GM23338 (cell line): ENCODE measurements around the gene CDKAL1. TPM values are rescaled to one million over a fixed set of nuclear protein-coding genes. Genes with fewer than 3 reads are reported as not detected.

Experiments used
- ATAC-seq: fragments of 200-7000 bp; cut with Tn5 transposase; 3 replicates; pipeline ENCODE4 v1.9.1; 2020
- DNase-seq: peaks from one replicate; pipeline ENCODE4 v3.0.0-alpha.2; 2015; ENCODE audit warnings: low spot score
- H2AFZ ChIP-seq: fragments of 200-600 bp; sonication (generic); 2 replicates; pipeline ENCODE4 v1.8.0; 2016; ENCODE audit warnings: antibody characterized with exemption, mild to moderate bottlenecking, moderate library complexity
- H3F3A ChIP-seq: fragments of 200-600 bp; sonication (generic); replicated peaks from 2 replicates; pipeline ENCODE4 v1.8.0; 2017; ENCODE audit warnings: antibody characterized with exemption, mixed run types, low read depth
- H3K27ac ChIP-seq: fragments of 200-600 bp; sonication (generic); 2 replicates; pipeline ENCODE4 v1.6.1; 2016; ENCODE audit warnings: low read depth
- H3K27me3 ChIP-seq: fragments of 200-600 bp; sonication (generic); 2 replicates; pipeline ENCODE4 v1.8.0; 2016; ENCODE audit warnings: mild to moderate bottlenecking, mixed run types, moderate library complexity; ENCODE audit not compliant: insufficient read depth
- H3K36me3 ChIP-seq: fragments of 200-600 bp; sonication (generic); 2 replicates; pipeline ENCODE4 v1.8.0; 2016; ENCODE audit warnings: mild to moderate bottlenecking; ENCODE audit not compliant: insufficient read depth
- H3K4me1 ChIP-seq: fragments of 200-600 bp; sonication (generic); 2 replicates; pipeline ENCODE4 v1.8.0; 2016; ENCODE audit warnings: mild to moderate bottlenecking, moderate library complexity; ENCODE audit not compliant: insufficient read depth
- H3K4me2 ChIP-seq: fragments of 200-600 bp; sonication (generic); 2 replicates; pipeline ENCODE4 v1.7.1; 2017; ENCODE audit warnings: mixed run types
- H3K4me3 ChIP-seq: fragments of 200-600 bp; sonication (generic); 2 replicates; pipeline ENCODE4 v1.6.1; 2016; ENCODE audit warnings: mixed run types
- H3K79me2 ChIP-seq: fragments of 200-600 bp; sonication (generic); replicated peaks from 2 replicates; pipeline ENCODE4 v1.8.0; 2017; ENCODE audit warnings: mild to moderate bottlenecking; ENCODE audit not compliant: insufficient read depth
- H3K9me2 ChIP-seq: fragments of 200-600 bp; sonication (generic); 2 replicates; pipeline ENCODE4 v1.8.0; 2017; ENCODE audit not compliant: insufficient read depth
- H4K20me1 ChIP-seq: fragments of 200-600 bp; sonication (generic); replicated peaks from 2 replicates; pipeline ENCODE4 v1.8.0; 2017; ENCODE audit warnings: mild to moderate bottlenecking; ENCODE audit not compliant: insufficient read depth
- H3K27ac Mint-ChIP-seq: 2 replicates; pipeline ENCODE4 v1.8.0; 2020; ENCODE audit warnings: inconsistent platforms, mild to moderate bottlenecking, moderate library complexity, mixed read lengths
- H3K27me3 Mint-ChIP-seq: 3 replicates; pipeline ENCODE4 v1.8.0; 2022; ENCODE audit warnings: low read depth, mild to moderate bottlenecking, moderate library complexity, mixed read lengths, inconsistent platforms; ENCODE audit not compliant: insufficient read depth, poor library complexity
- H3K36me3 Mint-ChIP-seq: 3 replicates; pipeline ENCODE4 v1.8.0; 2021; ENCODE audit warnings: low read depth, mild to moderate bottlenecking, inconsistent platforms, moderate library complexity, mixed read lengths
- H3K4me1 Mint-ChIP-seq: 3 replicates; pipeline ENCODE4 v1.8.0; 2020; ENCODE audit warnings: mild to moderate bottlenecking, inconsistent platforms, mixed read lengths
- H3K4me3 Mint-ChIP-seq: 3 replicates; pipeline ENCODE4 v1.8.0; 2021; ENCODE audit warnings: moderate library complexity, mild to moderate bottlenecking, inconsistent platforms, mixed read lengths
- H3K9me3 Mint-ChIP-seq: 3 replicates; pipeline ENCODE4 v1.8.0; 2020; ENCODE audit warnings: moderate library complexity, mild to moderate bottlenecking, inconsistent platforms, mixed read lengths
- CREB1 ChIP-seq: fragments of 250-450 bp; sonication (Bioruptor Pico); IDR thresholded peaks from 2 replicates; pipeline ENCODE4 v1.5.0; 2020; ENCODE audit warnings: low read depth, mild to moderate bottlenecking, moderate library complexity
- ETS1 ChIP-seq: IDR thresholded peaks from 2 replicates; pipeline ENCODE4 v1.6.1; 2016; ENCODE audit warnings: antibody characterized with exemption
- EZH2 ChIP-seq: fragments of 200-600 bp; sonication (generic); IDR thresholded peaks from one replicate; pipeline ENCODE4 v1.8.0; 2017; ENCODE audit warnings: antibody characterized with exemption, mild to moderate bottlenecking, low read depth; ENCODE audit not compliant: unreplicated experiment
- EZH2phosphoT487 ChIP-seq: fragments of 200-600 bp; sonication (generic); IDR thresholded peaks from one replicate; pipeline ENCODE4 v1.8.1; 2018; ENCODE audit warnings: antibody characterized with exemption; ENCODE audit not compliant: unreplicated experiment
- JUNB ChIP-seq: IDR thresholded peaks from one replicate; pipeline ENCODE4 v1.6.1; 2016; ENCODE audit warnings: antibody characterized with exemption; ENCODE audit not compliant: unreplicated experiment
- NANOG ChIP-seq: IDR thresholded peaks from 2 replicates; pipeline ENCODE4 v1.6.1; 2016; ENCODE audit warnings: antibody characterized with exemption, borderline replicate concordance
- POLR2AphosphoS5 ChIP-seq: IDR thresholded peaks from 2 replicates; pipeline ENCODE4 v1.6.1; 2016; ENCODE audit warnings: antibody characterized with exemption, low read depth
- STAT1 ChIP-seq: IDR thresholded peaks from one replicate; pipeline ENCODE4 v1.6.1; 2016; ENCODE audit warnings: antibody characterized with exemption; ENCODE audit not compliant: unreplicated experiment
- ZNF462 ChIP-seq: fragments of 250-450 bp; sonication (Bioruptor Pico); IDR thresholded peaks from 2 replicates; pipeline ENCODE4 v1.5.0; 2020; ENCODE audit warnings: mild to moderate bottlenecking, moderate library complexity
- polyA plus RNA-seq: library from polyadenylated mRNA; unstranded; fragments of >200 nt; fragmentation: Nextera tagmentation; extraction: Ambion mirVana; gene quantifications from 2 replicates; pipeline ENCODE4 v1.2.1, GENCODE V29; 2016
- total RNA-seq: library from RNA; depleted of rRNA; stranded (reverse); fragments of >200 nt; shearing (Covaris generic); gene quantifications from 2 replicates; pipeline ENCODE4 v1.2.3, GENCODE V29; 2014
- TF ChIP-seq, protein P1 (sequence below), 2 experiments: fragments of 200-600 bp in 1 of 2; sonication (generic) in 1 of 2; conservative IDR thresholded peaks; 2 replicates each; pipeline versions ENCODE4 v1.5.1 to v1.6.1; 2016 to 2017; ENCODE audit warnings: antibody characterized with exemption in 2 of 2, low read depth in 2 of 2, mild to moderate bottlenecking in 2 of 2, moderate library complexity in 1 of 2

Gene CDKAL1
- total and polyA plus RNA-seq, 2 experiments from 2014 or later: 17.8 to 35.0 TPM

GRCh38 chr6:20853828-20854227, 319.6 kb downstream of the CDKAL1 start:
- DNase-seq: no peak
- Mint-ChIP-seq H3K27ac (no peak overlapping the region), H3K4me1 (peaks cover 24% of the 10 kb centered on the region), H3K36me3 (no peaks in the 10 kb centered on the region), H3K27me3 (peaks cover 2% of the 10 kb centered on the region), H3K9me3 (no peaks in the 10 kb centered on the region; the same call in 2 of the 3 replicates), H3K4me3 (no peak overlapping the region)
- H3K4me3 ChIP-seq: no peak overlapping the region
- ATAC-seq: no peak
- no peaks in the 10 kb centered on the region for H3K9me2 ChIP-seq
- H3K36me3 ChIP-seq: no peaks in the 10 kb centered on the region
- H3K27ac ChIP-seq: peak overlapping the region; percentile 36; the same call in 1 of the 2 replicates
- no peaks in the 10 kb centered on the region for H3K79me2 ChIP-seq
- H3K4me1 ChIP-seq: peaks cover 12% of the 10 kb centered on the region
- no peaks in the 10 kb centered on the region for H4K20me1 ChIP-seq
- H3K27me3 ChIP-seq: no peaks in the 10 kb centered on the region
- TF ChIP-seq POLR2AphosphoS5 (no peak), ETS1 (no peak), EZH2 (no peak), STAT1 (no peak), JUNB (no peak)
- H3F3A ChIP-seq: no peaks in the 10 kb centered on the region
- no peak overlapping the region for H2AFZ ChIP-seq
- no peak overlapping the region for H3K4me2 ChIP-seq

- DNase-seq: no peak
- TF ChIP-seq EZH2 (no peak), ZNF462 (CRISPR knock-in tag) (no peak), CREB1 (CRISPR knock-in tag) (no peak), JUNB (no peak), ETS1 (no peak), EZH2phosphoT487 (no peak), STAT1 (no peak), POLR2AphosphoS5 (no peak), NANOG (no peak)
- TF ChIP-seq, protein P1, sequence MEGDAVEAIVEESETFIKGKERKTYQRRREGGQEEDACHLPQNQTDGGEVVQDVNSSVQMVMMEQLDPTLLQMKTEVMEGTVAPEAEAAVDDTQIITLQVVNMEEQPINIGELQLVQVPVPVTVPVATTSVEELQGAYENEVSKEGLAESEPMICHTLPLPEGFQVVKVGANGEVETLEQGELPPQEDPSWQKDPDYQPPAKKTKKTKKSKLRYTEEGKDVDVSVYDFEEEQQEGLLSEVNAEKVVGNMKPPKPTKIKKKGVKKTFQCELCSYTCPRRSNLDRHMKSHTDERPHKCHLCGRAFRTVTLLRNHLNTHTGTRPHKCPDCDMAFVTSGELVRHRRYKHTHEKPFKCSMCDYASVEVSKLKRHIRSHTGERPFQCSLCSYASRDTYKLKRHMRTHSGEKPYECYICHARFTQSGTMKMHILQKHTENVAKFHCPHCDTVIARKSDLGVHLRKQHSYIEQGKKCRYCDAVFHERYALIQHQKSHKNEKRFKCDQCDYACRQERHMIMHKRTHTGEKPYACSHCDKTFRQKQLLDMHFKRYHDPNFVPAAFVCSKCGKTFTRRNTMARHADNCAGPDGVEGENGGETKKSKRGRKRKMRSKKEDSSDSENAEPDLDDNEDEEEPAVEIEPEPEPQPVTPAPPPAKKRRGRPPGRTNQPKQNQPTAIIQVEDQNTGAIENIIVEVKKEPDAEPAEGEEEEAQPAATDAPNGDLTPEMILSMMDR (conservative IDR thresholded peaks at IDR 0.05; ENCODE audit: low read depth in 2 of 2): no peak
Measured at GRCh38 chr6:20856681-20857288, 322.5 kb downstream of the CDKAL1 start.

More at GRCh38 chr6:20856681-20857288, 322.5 kb downstream of the CDKAL1 start:
- Mint-ChIP-seq H3K27me3 (peaks cover 2% of the 10 kb centered on the region), H3K9me3 (no peaks in the 10 kb centered on the region; the same call in 2 of the 3 replicates), H3K36me3 (no peaks in the 10 kb centered on the region), H3K27ac (no peak overlapping the region), H3K4me1 (peaks cover 25% of the 10 kb centered on the region), H3K4me3 (no peak overlapping the region)
- Histone ChIP-seq H2AFZ (no peak overlapping the region), H3K36me3 (no peaks in the 10 kb centered on the region), H3K27me3 (no peaks in the 10 kb centered on the region), H3K4me1 (peaks cover 18% of the 10 kb centered on the region), H3K4me3 (no peak overlapping the region), H4K20me1 (no peaks in the 10 kb centered on the region), H3K79me2 (no peaks in the 10 kb centered on the region), H3K9me2 (peaks cover 4% of the 10 kb centered on the region; the same call in 1 of the 2 replicates), H3K27ac (peak overlapping the region; percentile 17), H3K4me2 (no peak overlapping the region), H3F3A (no peaks in the 10 kb centered on the region)
- ATAC-seq: no peak
